ENCODE results near the gene TRIM13.
"Not testable (repeated sequence)": the region's sequence is repeated elsewhere in the genome, so short reads cannot be mapped to it uniquely, and the experiment has no call there.

The TRIM13 gene

GRCh38 chr13:49996951-49997895 is at the start of gene TRIM13:
TSS of gene TRIM13 (plus strand) at chr13:49997042. CDS start at chr13:50011941, 14,899 bp downstream.
- Mint-ChIP-seq H3K27me3 (ENCODE audit: low read depth) (no peaks in the 10 kb centered on the region), H3K4me3 (peak within 1 kb of the TSS; percentile 84), H3K27ac (peak within 1 kb of the TSS; percentile 82), H3K4me1 (ENCODE audit: low read depth) (peaks cover 28% of the 10 kb centered on the region), H3K9me3 (no peaks in the 10 kb centered on the region), H3K36me3 (ENCODE audit: low read depth) (peaks cover 31% of the 10 kb centered on the region)
- peak; percentile 81 for DNase-seq (ENCODE audit: low spot score)

- H3K4me3 Mint-ChIP-seq; DNase-seq (ENCODE audit: low spot score); H3K27me3 Mint-ChIP-seq (ENCODE audit: low read depth): not testable (repeated sequence)
Measured at GRCh38 chr13:49948777-49949270, 48.0 kb upstream of the TRIM13 start.

GRCh38 chr13:49951754-49952535 is 44.9 kb upstream of the TRIM13 start:
- Mint-ChIP-seq H3K27me3 (ENCODE audit: low read depth) (peaks cover 5% of the 10 kb centered on the region), H3K4me3 (no peak overlapping the region), H3K4me1 (ENCODE audit: low read depth) (no peaks in the 10 kb centered on the region), H3K9me3 (no peaks in the 10 kb centered on the region), H3K36me3 (ENCODE audit: low read depth) (no peaks in the 10 kb centered on the region), H3K27ac (no peak overlapping the region)
- no peak for DNase-seq (ENCODE audit: low spot score)

More at GRCh38 chr13:49948777-49949270, 48.0 kb upstream of the TRIM13 start:
- not testable (repeated sequence) for H3K36me3 Mint-ChIP-seq (ENCODE audit: low read depth); H3K4me1 Mint-ChIP-seq (ENCODE audit: low read depth); H3K27ac Mint-ChIP-seq; H3K9me3 Mint-ChIP-seq

- H3K27me3 Mint-ChIP-seq (ENCODE audit: low read depth) = peaks cover 5% of the 10 kb centered on the region
- H3K9me3 Mint-ChIP-seq = no peaks in the 10 kb centered on the region
Measured at GRCh38 chr13:49953560-49953959, 43.3 kb upstream of the TRIM13 start.

GRCh38 chr13:49954674-49955455 is 42.0 kb upstream of the TRIM13 start:
- no peaks in the 10 kb centered on the region for H3K27me3 Mint-ChIP-seq (ENCODE audit: low read depth)
- peaks cover 7% of the 10 kb centered on the region for H3K9me3 Mint-ChIP-seq
- DNase-seq (ENCODE audit: low spot score) = no peak
- no peak overlapping the region for H3K4me3 Mint-ChIP-seq
- H3K36me3 Mint-ChIP-seq (ENCODE audit: low read depth) = no peaks in the 10 kb centered on the region
- H3K27ac Mint-ChIP-seq = no peak overlapping the region
- no peaks in the 10 kb centered on the region for H3K4me1 Mint-ChIP-seq (ENCODE audit: low read depth)

More at GRCh38 chr13:49953560-49953959, 43.3 kb upstream of the TRIM13 start:
- Mint-ChIP-seq H3K4me1 (ENCODE audit: low read depth) (no peaks in the 10 kb centered on the region), H3K4me3 (no peak overlapping the region), H3K27ac (no peak overlapping the region), H3K36me3 (ENCODE audit: low read depth) (no peaks in the 10 kb centered on the region)
- DNase-seq (ENCODE audit: low spot score) = no peak

GRCh38 chr13:49956131-49956530 is 40.7 kb upstream of the TRIM13 start:
- Mint-ChIP-seq H3K4me1 (ENCODE audit: low read depth) (no peaks in the 10 kb centered on the region), H3K36me3 (ENCODE audit: low read depth) (peaks cover 4% of the 10 kb centered on the region), H3K27ac (no peak overlapping the region), H3K4me3 (no peak overlapping the region), H3K9me3 (peaks cover 12% of the 10 kb centered on the region), H3K27me3 (ENCODE audit: low read depth) (no peaks in the 10 kb centered on the region)
- no peak for DNase-seq (ENCODE audit: low spot score)

GRCh38 chr13:49958321-49958720 is 38.5 kb upstream of the TRIM13 start:
- DNase-seq (ENCODE audit: low spot score) = no peak
- Mint-ChIP-seq H3K27ac (no peak overlapping the region), H3K4me1 (ENCODE audit: low read depth) (no peaks in the 10 kb centered on the region), H3K9me3 (peaks cover 20% of the 10 kb centered on the region), H3K27me3 (ENCODE audit: low read depth) (no peaks in the 10 kb centered on the region), H3K36me3 (ENCODE audit: low read depth) (peaks cover 11% of the 10 kb centered on the region), H3K4me3 (no peak overlapping the region)

- Mint-ChIP-seq H3K9me3 (peaks cover 22% of the 10 kb centered on the region), H3K4me1 (ENCODE audit: low read depth) (no peaks in the 10 kb centered on the region), H3K27ac (no peak overlapping the region), H3K4me3 (no peak overlapping the region), H3K36me3 (ENCODE audit: low read depth) (peaks cover 18% of the 10 kb centered on the region), H3K27me3 (ENCODE audit: low read depth) (no peaks in the 10 kb centered on the region)
- DNase-seq (ENCODE audit: low spot score) = no peak
Measured at GRCh38 chr13:49967456-49967855, 29.4 kb upstream of the TRIM13 start.

GRCh38 chr13:49972709-49973108 is 24.1 kb upstream of the TRIM13 start:
- no peak overlapping the region for H3K4me3 Mint-ChIP-seq
- no peaks in the 10 kb centered on the region for H3K9me3 Mint-ChIP-seq
- H3K4me1 Mint-ChIP-seq (ENCODE audit: low read depth) = peaks cover 6% of the 10 kb centered on the region
- H3K36me3 Mint-ChIP-seq (ENCODE audit: low read depth) = peaks cover 6% of the 10 kb centered on the region
- peak overlapping the region; percentile 60 for H3K27ac Mint-ChIP-seq
- no peaks in the 10 kb centered on the region for H3K27me3 Mint-ChIP-seq (ENCODE audit: low read depth)
- no peak for DNase-seq (ENCODE audit: low spot score)

GRCh38 chr13:49975826-49976225 is 21.0 kb upstream of the TRIM13 start:
- Mint-ChIP-seq H3K27ac (no peak overlapping the region), H3K4me3 (no peak overlapping the region), H3K36me3 (ENCODE audit: low read depth) (peaks cover 4% of the 10 kb centered on the region), H3K27me3 (ENCODE audit: low read depth) (no peaks in the 10 kb centered on the region), H3K9me3 (no peaks in the 10 kb centered on the region), H3K4me1 (ENCODE audit: low read depth) (peaks cover 6% of the 10 kb centered on the region)
- no peak for DNase-seq (ENCODE audit: low spot score)

GRCh38 chr13:49976314-49977258 is 20.3 kb upstream of the TRIM13 start:
- H3K27ac Mint-ChIP-seq = no peak overlapping the region
- H3K4me3 Mint-ChIP-seq = no peak overlapping the region
- H3K4me1 Mint-ChIP-seq (ENCODE audit: low read depth) = peaks cover 6% of the 10 kb centered on the region

GRCh38 chr13:49977992-49978391 is 18.9 kb upstream of the TRIM13 start:
- no peak for DNase-seq (ENCODE audit: low spot score)
- Mint-ChIP-seq H3K9me3 (no peaks in the 10 kb centered on the region), H3K4me3 (no peak overlapping the region), H3K27ac (no peak overlapping the region), H3K36me3 (ENCODE audit: low read depth) (peaks cover 12% of the 10 kb centered on the region), H3K27me3 (ENCODE audit: low read depth) (no peaks in the 10 kb centered on the region), H3K4me1 (ENCODE audit: low read depth) (peaks cover 4% of the 10 kb centered on the region)

More at GRCh38 chr13:49976314-49977258, 20.3 kb upstream of the TRIM13 start:
- peak; percentile 51 for DNase-seq (ENCODE audit: low spot score)
- Mint-ChIP-seq H3K9me3 (no peaks in the 10 kb centered on the region), H3K27me3 (ENCODE audit: low read depth) (no peaks in the 10 kb centered on the region), H3K36me3 (ENCODE audit: low read depth) (peaks cover 5% of the 10 kb centered on the region)

Measured in T-helper 2 cell treated with Interferon-gamma antibody and Interleukin-4, amounts not matched to agents 5 μg/mL and 100 μg/mL, for 36 hours (primary cell).